ENCODE measurements around the gene LSM14A.
"Not testable (repeated sequence)": the region's sequence is repeated elsewhere in the genome, so short reads cannot be mapped to it uniquely, and the experiment has no call there.

Gene LSM14A

DNA sequence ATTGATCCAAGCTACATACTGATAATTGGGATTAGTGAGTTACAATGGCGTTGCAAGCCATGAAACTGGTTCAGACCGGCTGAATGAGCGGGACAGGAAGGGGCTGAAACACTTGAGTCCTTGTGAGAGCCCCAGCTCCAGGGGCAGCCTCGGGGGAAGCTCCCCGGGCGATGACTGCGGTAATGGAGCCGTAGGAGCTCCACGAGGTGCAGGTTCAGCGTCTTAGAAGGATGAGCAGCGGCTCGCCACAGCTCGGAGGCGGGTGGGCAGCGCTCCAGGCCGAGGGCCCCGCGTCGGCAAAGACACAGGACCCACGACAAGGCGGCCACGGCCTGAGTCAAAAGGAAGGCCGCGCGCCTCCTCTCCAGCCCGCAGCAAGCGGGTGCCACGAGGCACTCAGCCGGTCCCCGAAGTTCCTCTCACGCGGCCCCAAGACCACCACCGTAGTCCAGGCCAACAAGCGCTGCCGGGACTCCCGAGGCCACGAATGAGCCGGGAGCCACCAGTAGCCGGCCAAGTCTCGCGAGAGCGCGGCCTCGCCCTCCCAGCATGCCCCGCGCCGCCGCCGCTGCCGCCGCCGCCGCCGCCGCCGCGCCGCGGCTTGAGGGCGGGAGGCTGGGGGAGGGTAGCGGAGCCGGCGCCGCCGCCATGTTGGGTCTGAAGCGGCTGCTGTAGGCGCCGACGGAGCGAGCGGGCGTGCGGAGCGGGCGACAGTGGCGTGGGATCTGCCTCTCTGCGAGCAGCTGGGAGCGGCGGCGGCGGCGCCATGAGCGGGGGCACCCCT is at the start of gene LSM14A:
LSM14A (plus strand) TSS at position 628 of the 784 bp plus-strand sequence; CDS start at position 767, 139 bp downstream.
- H3K4me1 Mint-ChIP-seq: peaks cover 15 to 42% of the 10 kb centered on the region in 2 donors
- DNase-seq: peak; percentile 92
- H3K9me3 Mint-ChIP-seq: no peaks in the 10 kb centered on the region
- peaks cover 10% of the 10 kb centered on the region in 2 donors for H3K36me3 Mint-ChIP-seq
- H3K4me3 Mint-ChIP-seq: peak within 1 kb of the TSS; percentile 90 to 97
- ATAC-seq (replicated peaks): peak; percentile 79 to 83
- H3K27ac Mint-ChIP-seq: peak within 1 kb of the TSS; percentile 98
- H3K27me3 Mint-ChIP-seq: no peaks in the 10 kb centered on the region

DNA sequence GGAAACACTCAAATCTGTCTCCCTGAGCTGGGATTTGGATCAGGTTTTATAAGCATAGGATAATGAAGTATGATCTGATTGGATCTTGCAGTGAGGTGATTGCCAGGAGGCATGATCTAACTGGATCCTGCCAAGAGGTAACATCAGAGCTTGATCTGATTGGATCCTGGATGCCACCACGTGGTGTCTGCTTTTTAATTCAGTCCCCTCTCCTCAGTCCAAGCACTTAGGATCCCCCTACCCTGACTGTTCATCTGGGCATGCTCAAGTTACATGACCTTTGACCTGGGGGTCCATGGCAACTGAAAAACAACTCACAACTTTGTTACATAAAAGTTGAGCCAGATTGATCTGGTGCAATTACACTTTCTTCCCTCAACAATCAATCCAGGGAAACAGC is 47.5 kb upstream of the LSM14A start:
- H3K27ac Mint-ChIP-seq: no peak overlapping the region
- no peak for ATAC-seq (replicated peaks)
- no peak overlapping the region for H3K4me3 Mint-ChIP-seq
- H3K27me3 Mint-ChIP-seq: peaks cover 9% of the 10 kb centered on the region in 2 donors
- H3K9me3 Mint-ChIP-seq: no peaks in the 10 kb centered on the region
- no peaks in the 10 kb centered on the region for H3K36me3 Mint-ChIP-seq
- DNase-seq: no peak
- no peaks in the 10 kb centered on the region for H3K4me1 Mint-ChIP-seq

DNA sequence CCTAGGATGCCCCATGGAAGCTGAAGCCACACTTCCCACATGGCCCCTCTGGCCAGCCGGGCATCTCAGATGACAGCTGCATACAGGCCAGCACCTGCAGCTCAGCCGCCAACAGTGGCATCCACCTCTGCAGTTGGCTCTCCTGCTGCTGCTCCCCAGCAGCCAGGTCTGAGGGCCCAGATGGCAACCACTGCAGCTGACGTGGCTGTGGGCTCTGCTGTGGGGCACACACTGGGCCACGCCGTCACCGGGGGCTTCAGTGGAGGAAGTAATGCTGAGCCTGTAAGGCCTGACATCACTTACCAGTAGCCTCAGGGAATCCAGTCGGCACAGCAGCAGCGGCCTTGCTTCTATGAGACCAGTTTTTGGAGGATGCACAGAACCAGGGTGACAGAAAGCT is 45.3 kb upstream of the LSM14A start:
- ATAC-seq (replicated peaks): no peak
- no peak overlapping the region for H3K4me3 Mint-ChIP-seq
- peaks cover 0 to 8% of the 10 kb centered on the region in 2 donors for H3K27me3 Mint-ChIP-seq
- no peak for DNase-seq
- no peak overlapping the region for H3K27ac Mint-ChIP-seq
- no peaks in the 10 kb centered on the region for H3K36me3 Mint-ChIP-seq
- no peaks in the 10 kb centered on the region for H3K4me1 Mint-ChIP-seq
- H3K9me3 Mint-ChIP-seq: no peaks in the 10 kb centered on the region

DNA sequence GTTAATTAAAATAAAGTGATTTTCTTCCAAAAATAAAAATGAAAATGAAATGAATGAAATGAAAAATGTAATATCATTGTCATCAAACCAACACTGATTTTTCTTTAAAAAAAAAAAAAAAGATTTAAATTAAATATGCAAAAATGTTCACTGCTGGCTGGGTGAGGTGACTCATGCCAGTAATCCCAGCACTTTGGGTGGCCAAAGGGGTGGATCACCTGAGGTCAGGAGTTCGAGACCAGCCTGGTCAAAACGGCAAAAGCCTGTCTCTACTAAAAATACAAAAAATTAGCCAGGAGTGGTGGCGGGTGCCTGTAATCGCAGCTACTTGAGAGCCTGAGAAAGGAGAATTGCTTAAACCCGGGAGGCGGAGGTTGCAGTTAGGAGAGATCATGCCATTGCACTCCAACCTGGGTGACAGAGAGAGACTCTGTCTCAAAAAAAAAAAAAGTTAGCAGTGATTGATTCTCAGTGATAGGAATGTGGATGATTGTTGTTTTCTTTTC is 44.6 kb upstream of the LSM14A start:
- Mint-ChIP-seq H3K9me3 (no peaks in the 10 kb centered on the region), H3K4me1 (no peaks in the 10 kb centered on the region), H3K27ac (no peak overlapping the region), H3K4me3 (no peak overlapping the region), H3K27me3 (peaks cover 0 to 7% of the 10 kb centered on the region in 2 donors), H3K36me3 (no peaks in the 10 kb centered on the region)
- no peak for ATAC-seq (replicated peaks)
- no peak for DNase-seq

DNA sequence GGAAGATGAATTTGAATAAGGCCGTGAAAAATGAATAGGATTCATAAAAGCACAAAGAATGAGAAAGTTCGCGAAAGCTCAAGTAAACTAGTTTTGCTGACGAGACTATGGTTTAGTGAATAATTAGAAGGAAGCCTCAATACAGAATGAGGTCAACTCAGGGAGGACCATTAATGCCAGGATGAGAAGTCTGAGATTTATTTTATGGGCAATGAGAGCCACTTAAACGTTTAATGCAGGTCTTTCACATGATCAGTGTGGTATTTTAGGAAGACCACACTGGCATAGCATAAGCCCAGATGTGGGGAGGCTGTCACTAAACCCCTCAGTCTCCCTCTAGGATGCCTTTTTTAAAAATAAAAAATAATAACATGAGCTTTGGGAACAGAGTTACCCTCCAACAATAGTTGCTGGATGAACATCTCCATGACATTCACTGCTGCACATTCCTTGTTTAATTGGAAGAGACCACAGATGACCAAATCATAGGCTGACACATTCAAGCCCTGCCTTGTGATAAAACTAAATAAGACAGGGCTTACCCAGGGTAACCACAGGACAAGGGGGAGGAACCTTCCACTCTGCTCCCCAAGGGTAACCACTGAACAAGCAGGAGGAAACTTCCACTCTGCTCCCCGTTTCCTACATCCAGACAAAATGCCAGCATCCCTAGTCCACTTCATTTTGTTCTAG is 43.6 kb upstream of the LSM14A start:
- DNase-seq (no peak), ATAC-seq (replicated peaks) (no peak)
- Mint-ChIP-seq H3K9me3 (no peaks in the 10 kb centered on the region), H3K36me3 (no peaks in the 10 kb centered on the region), H3K27me3 (peaks cover 0 to 4% of the 10 kb centered on the region in 2 donors), H3K4me1 (no peaks in the 10 kb centered on the region), H3K27ac (no peak overlapping the region), H3K4me3 (no peak overlapping the region)

DNA sequence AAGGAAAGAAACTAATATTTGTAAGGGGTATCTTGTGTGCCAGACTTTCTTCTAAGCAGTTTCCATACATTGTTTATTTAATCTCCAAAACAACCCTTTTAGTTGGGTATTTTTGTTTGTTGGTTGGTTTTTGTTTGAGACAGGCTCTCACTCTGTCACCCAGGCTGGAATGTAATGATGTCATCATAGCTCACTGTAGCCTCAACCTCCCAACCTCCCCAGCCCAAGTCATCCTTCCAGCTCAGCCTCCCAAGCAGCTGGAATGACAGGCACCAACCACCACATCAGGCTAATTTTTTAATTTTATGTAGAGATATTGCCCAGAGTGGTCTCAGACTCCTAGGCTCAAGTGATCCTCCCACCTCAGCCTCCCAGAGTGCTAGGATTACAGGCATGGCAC is 41.2 kb upstream of the LSM14A start:
- Mint-ChIP-seq H3K27ac (no peak overlapping the region), H3K4me1 (peaks cover 6% of the 10 kb centered on the region in 2 donors), H3K36me3 (no peaks in the 10 kb centered on the region), H3K9me3 (no peaks in the 10 kb centered on the region), H3K4me3 (no peak overlapping the region), H3K27me3 (peaks cover 0 to 4% of the 10 kb centered on the region in 2 donors)
- DNase-seq: no peak
- no peak for ATAC-seq (replicated peaks)

DNA sequence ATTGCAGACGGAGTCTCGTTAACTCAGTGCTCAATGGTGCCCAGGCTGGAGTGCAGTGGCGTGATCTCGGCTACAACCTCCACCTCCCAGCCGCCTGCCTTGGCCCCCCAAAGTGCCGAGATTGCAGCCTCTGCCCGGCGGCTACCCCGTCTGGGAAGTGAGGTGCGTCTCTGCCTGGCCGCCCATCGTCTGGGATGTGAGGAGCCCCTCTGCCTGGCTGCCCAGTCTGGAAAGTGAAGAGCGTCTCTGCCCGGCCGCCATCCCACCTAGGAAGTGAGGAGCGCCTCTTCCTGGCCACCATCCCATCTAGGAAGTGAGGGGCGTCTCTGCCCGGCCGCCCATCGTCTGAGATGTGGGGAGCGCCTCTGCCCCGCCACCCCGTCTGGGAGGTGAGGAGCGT is 40.2 kb upstream of the LSM14A start:
- H3K27me3 Mint-ChIP-seq; H3K9me3 Mint-ChIP-seq; ATAC-seq (replicated peaks); DNase-seq; H3K36me3 Mint-ChIP-seq; H3K4me3 Mint-ChIP-seq; H3K27ac Mint-ChIP-seq; H3K4me1 Mint-ChIP-seq: not testable (repeated sequence)

DNA sequence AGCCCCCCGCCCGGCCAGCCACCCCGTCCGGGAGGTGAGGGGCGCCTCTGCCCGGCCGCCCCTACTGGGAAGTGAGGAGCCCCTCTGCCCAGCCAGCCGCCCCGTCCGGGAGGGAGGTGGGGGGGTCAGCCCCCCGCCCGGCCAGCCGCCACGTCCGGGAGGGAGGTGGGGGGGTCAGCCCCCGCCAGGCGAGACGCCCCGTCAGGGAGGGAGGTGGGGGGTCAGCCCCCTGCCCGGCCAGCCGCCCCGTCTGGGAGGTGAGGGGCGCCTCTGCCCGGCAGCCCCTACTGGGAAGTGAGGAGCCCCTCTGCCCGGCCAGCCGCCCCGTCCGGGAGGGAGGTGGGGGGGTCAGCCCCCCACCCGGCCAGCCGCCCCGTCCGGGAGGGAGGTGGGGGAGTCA is 39.6 kb upstream of the LSM14A start:
- H3K9me3 Mint-ChIP-seq; H3K4me1 Mint-ChIP-seq; H3K36me3 Mint-ChIP-seq; ATAC-seq (replicated peaks); H3K27ac Mint-ChIP-seq; DNase-seq; H3K27me3 Mint-ChIP-seq; H3K4me3 Mint-ChIP-seq: not testable (repeated sequence)

DNA sequence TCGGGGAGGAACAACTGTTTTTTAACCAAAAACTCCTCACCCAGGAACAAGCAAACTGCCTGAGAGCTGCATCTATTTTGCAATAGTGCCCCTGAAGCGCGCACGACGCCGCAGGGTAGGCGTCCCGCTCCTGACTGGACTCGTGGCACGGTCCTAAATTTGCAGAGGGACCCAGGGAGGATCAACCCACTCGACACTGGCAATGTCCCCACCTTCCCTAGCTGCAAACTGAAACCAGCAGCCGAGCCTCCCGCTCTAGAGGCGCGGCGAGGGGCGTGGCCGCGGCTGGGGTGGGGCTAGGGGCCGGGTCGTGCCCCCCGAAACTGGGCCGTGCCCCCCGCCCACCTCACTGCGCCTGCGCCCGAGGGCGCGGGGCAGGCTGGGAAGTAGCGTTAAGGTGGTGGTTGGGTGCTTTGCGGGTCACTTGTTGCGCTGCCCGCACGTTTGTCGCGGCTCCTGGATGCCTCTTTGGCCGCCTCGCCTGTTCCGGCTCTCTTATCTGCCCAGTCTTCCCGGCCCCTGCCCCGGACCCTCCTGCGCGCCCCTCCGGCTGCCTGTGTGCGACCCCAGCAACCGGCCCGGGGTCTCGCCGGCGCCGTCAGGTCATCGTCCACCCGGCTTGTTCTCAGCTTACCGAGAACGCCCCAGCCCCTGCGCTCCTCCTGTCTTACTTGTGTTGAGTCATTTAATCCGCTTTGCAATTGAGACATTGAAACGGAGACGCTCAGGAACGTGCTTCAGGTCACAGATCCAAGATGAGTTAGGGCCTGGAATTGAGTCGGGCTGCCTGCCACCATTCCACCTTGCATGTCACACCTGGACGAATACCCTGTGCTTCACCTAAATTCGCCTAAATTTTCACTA is 37.9 kb upstream of the LSM14A start:
- no peaks in the 10 kb centered on the region for H3K36me3 Mint-ChIP-seq
- peaks cover 6% of the 10 kb centered on the region in 2 donors for H3K4me1 Mint-ChIP-seq
- ATAC-seq (replicated peaks): peak; percentile 95 to 99
- H3K27ac Mint-ChIP-seq: peak overlapping the region; percentile 96
- peaks cover 0 to 4% of the 10 kb centered on the region in 2 donors for H3K27me3 Mint-ChIP-seq
- peak overlapping the region; percentile 91 to 93 for H3K4me3 Mint-ChIP-seq
- DNase-seq: peak; percentile 88
- no peaks in the 10 kb centered on the region for H3K9me3 Mint-ChIP-seq

DNA sequence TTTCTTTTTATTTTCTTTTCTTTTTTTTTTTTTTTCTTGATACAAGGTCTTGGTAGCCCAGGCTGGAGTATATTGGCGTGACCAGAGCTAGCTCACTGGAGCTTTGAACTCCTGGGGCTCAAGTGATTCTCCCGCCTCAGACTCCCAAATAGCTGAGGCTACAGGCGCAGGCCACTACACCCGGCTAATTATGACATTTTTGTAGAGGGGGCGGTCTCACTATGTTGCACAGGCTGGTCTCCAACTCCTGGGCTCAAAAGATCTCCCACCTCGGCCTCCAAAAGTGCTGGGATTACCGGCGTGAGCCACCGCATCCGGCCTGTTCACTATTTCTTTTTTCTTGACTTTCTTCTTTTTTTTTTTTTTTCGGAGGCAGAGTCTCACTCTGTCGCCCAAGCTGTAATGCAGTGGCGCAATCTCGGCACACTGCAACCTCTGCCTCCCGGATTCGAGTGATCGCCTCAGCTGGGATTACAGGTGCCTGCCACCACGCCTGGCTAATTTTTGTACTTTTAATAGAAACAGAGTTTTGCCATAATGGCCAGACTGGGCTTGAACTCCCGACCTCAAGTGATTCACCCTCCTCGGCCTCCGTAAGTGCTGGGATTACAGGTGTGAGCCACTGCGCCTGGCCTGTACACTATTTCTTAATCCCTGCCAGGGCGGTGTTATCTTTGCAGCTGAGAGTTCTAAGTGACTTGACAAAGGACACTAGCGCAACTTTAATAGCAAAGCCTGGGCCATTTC is 37.1 kb upstream of the LSM14A start:
- Mint-ChIP-seq H3K27me3 (no peaks in the 10 kb centered on the region), H3K9me3 (no peaks in the 10 kb centered on the region), H3K27ac (peak overlapping the region; percentile 96), H3K4me3 (peak overlapping the region; percentile 91 to 93), H3K4me1 (peaks cover 6% of the 10 kb centered on the region in 2 donors), H3K36me3 (no peaks in the 10 kb centered on the region)
- ATAC-seq (replicated peaks) (peak in 1 of 2 donors; percentile 9), DNase-seq (no peak)

DNA sequence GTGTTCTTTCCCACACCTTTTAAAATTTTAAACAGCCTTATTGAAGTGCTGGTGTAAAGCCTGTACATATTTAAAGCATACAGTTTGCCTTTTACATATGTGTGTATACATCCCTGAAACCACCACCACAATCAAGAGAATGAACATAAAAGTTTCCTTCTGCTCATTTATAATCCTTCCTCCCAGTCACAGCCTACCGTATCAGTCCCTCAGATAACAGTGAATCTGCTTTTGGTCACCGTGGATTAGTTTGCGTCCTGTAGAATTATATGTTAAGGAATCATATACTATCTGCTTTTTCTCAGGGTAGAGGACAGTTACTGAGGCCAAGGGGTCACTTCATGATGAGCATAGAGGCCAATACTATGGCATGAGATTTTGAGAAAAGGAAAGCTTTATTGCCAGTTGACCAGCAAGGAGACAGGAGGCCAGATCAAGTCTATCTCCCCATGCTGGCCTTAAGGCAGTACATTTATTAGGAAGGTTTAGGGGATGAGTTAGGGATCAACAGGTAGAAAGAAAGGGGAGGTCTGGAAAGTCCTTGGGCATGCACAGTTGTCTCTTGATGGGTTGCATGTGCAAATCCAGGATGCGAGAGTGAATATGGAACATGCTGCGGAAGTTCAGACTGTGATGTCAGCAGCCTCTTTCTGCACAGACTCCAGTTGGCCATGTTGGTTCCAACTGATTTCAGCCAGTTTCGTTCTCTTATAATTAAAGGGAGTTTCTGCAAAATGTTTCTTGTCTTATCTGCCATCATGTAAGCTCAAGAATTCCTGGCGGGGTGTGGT is 36.3 kb upstream of the LSM14A start:
- DNase-seq (no peak), ATAC-seq (replicated peaks) (no peak)
- Mint-ChIP-seq H3K9me3 (no peaks in the 10 kb centered on the region), H3K27me3 (no peaks in the 10 kb centered on the region), H3K36me3 (no peaks in the 10 kb centered on the region), H3K27ac (peak overlapping the region; percentile 96), H3K4me1 (peaks cover 6% of the 10 kb centered on the region in 2 donors), H3K4me3 (no peak overlapping the region)

DNA sequence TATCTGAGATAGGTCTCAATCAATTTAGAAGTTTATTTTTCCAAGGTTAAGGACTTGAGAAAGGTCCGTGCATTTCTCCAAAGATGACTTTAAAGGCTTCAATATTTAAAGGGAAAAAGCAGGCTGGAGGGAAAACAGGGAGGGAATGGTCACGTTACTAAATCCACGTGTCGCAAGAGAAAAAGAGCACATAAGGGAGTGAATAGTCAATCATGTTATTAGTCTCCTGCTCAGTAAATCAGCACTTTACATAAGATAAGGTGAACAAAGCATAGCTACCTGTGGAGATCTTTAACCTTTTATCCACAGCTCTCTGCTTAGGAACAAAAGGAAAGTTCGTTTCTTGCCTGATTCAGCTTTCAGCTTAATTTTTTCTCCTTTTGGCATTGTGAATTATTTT is 31.3 kb upstream of the LSM14A start:
- H3K4me1 Mint-ChIP-seq: peaks cover 4 to 5% of the 10 kb centered on the region in 2 donors
- H3K9me3 Mint-ChIP-seq: no peaks in the 10 kb centered on the region
- no peaks in the 10 kb centered on the region for H3K36me3 Mint-ChIP-seq
- DNase-seq: no peak
- ATAC-seq (replicated peaks): no peak
- H3K27ac Mint-ChIP-seq: no peak overlapping the region
- H3K27me3 Mint-ChIP-seq: no peaks in the 10 kb centered on the region
- H3K4me3 Mint-ChIP-seq: no peak overlapping the region

DNA sequence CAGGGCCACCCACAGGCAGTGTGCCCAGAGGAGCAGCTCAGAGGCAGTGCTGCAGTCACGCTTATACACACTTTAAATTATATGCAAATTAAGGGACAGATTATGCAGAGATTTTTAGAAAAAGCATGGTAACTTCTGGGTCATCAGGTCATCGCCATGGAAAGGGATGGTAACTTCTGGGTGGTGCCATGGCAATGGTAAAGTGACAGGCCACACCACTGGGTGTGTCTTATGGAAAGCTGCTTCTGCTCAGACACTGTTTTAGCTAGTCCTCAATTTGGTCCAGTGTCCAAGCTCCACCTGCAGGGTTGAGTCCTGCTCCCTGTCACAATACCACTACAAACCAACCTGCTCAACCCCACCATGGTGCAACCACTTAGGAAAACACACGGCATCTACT is 29.9 kb upstream of the LSM14A start:
- peaks cover 4 to 5% of the 10 kb centered on the region in 2 donors for H3K4me1 Mint-ChIP-seq
- H3K4me3 Mint-ChIP-seq: no peak overlapping the region
- no peaks in the 10 kb centered on the region for H3K27me3 Mint-ChIP-seq
- ATAC-seq (replicated peaks) (no peak), DNase-seq (no peak)
- no peak overlapping the region for H3K27ac Mint-ChIP-seq
- H3K36me3 Mint-ChIP-seq: no peaks in the 10 kb centered on the region
- no peaks in the 10 kb centered on the region for H3K9me3 Mint-ChIP-seq
